Bronchial epithelial cell (primary cell): ENCODE data around the gene PIGBOS1. TPM values are rescaled to one million over a fixed set of nuclear protein-coding genes. Genes with fewer than 3 reads are reported as not detected.
A peak's percentile ranks its signal among the peaks of the same experiment; 100 is the strongest.
"Not testable (repeated sequence)": the region's sequence is repeated elsewhere in the genome, so short reads cannot be mapped to it uniquely, and the experiment has no call there.

Source experiments
- DNase-seq: peaks from one replicate; pipeline ENCODE4 v3.0.0-alpha.2; 2010; ENCODE audit warnings: low read depth
- FAIRE-seq: peaks from 2 replicates; lab custom pipeline; 2011; peaks lifted over from hg19 to GRCh38; lab: Jason Lieb, UNC
- H3K27me3 ChIP-seq: 2 replicates; pipeline ENCODE4 v1.5.1; 2011; ENCODE audit warnings: low read length; ENCODE audit not compliant: control insufficient read depth, insufficient read depth
- H3K36me3 ChIP-seq: 2 replicates; pipeline ENCODE4 v1.5.1; 2011; ENCODE audit warnings: low read length; ENCODE audit not compliant: control insufficient read depth, insufficient read depth
- H3K4me3 ChIP-seq: 2 replicates; pipeline ENCODE4 v1.5.1; 2011; ENCODE audit warnings: mild to moderate bottlenecking, low read depth, low read length, control low read depth
- CTCF ChIP-seq: IDR thresholded peaks from 2 replicates; pipeline ENCODE4 v1.5.1; 2011; ENCODE audit warnings: mild to moderate bottlenecking, moderate library complexity, low read length, control low read depth, inconsistent platforms; ENCODE audit not compliant: insufficient read depth, severe bottlenecking
- total RNA-seq: library from RNA; depleted of rRNA; stranded (reverse); fragments of >200 nt; gene quantifications from 2 replicates; pipeline ENCODE4 v1.2.1, GENCODE V29; 2014

Gene PIGBOS1
- total RNA-seq, 1 donor from 2014 or later, result 8.7 TPM

GRCh38 chr15:55290528-55291057, 28.3 kb downstream of the PIGBOS1 start:
- H3K36me3 ChIP-seq, result no peaks in the 10 kb centered on the region
- FAIRE-seq (no peak), DNase-seq (no peak)
- peak overlapping the region; percentile 90 for H3K4me3 ChIP-seq
- TF ChIP-seq CTCF, result peak; percentile 89
- no peaks in the 10 kb centered on the region for H3K27me3 ChIP-seq

GRCh38 chr15:55289746-55290527, 29.0 kb downstream of the PIGBOS1 start, which contains the start of gene RAB27A:
TSS of gene RAB27A (minus strand) at chr15:55289813. CDS start at chr15:55234934, 54,879 bp downstream.
- H3K27me3 ChIP-seq, result no peaks in the 10 kb centered on the region
- H3K36me3 ChIP-seq, result no peaks in the 10 kb centered on the region
- DNase-seq, result peak; percentile 65
- TF ChIP-seq CTCF, result no peak
- H3K4me3 ChIP-seq, result peak within 1 kb of the TSS; percentile 90
- no peak for FAIRE-seq

GRCh38 chr15:55289011-55289745, 29.7 kb downstream of the PIGBOS1 start:
- no peaks in the 10 kb centered on the region for H3K27me3 ChIP-seq
- peaks cover 2% of the 10 kb centered on the region for H3K36me3 ChIP-seq
- H3K4me3 ChIP-seq, result peak overlapping the region; percentile 90
- FAIRE-seq (no peak), DNase-seq (peak; percentile 31)
- TF ChIP-seq CTCF, result no peak

GRCh38 chr15:55288006-55288717, 30.8 kb downstream of the PIGBOS1 start:
- H3K36me3 ChIP-seq, result peaks cover 2% of the 10 kb centered on the region
- H3K4me3 ChIP-seq, result no peak overlapping the region
- FAIRE-seq, result no peak
- DNase-seq, result no peak
- no peaks in the 10 kb centered on the region for H3K27me3 ChIP-seq
- no peak for TF ChIP-seq CTCF

GRCh38 chr15:55286442-55287189, 32.3 kb downstream of the PIGBOS1 start:
- not testable (repeated sequence) for FAIRE-seq, H3K36me3 ChIP-seq

More at GRCh38 chr15:55286442-55287189, 32.3 kb downstream of the PIGBOS1 start:
- not testable (repeated sequence) for H3K4me3 ChIP-seq, H3K27me3 ChIP-seq, DNase-seq
